NCI-H2196 treated with DMSO at 0.1 percent for 48 hours (cell line): ENCODE measurements around the gene ZSWIM5.
"Not testable (repeated sequence)": the region's sequence is repeated elsewhere in the genome, so short reads cannot be mapped to it uniquely, and the experiment has no call there.

Experiments
- DNase-seq: peaks from one replicate; lab custom pipeline; 2025; ENCODE audit not compliant: unreplicated experiment; lab: John Stamatoyannopoulos, UW

ZSWIM5 gene

GRCh38 chr1:45205910-45206721, at the start of gene ZSWIM5:
Gene ZSWIM5, minus strand, starts transcription at chr1:45206605. Its CDS starts 255 bp downstream, at chr1:45206350.
- peak; percentile 55 for DNase-seq

- DNase-seq: no peak
Measured at GRCh38 chr1:45254490-45254889, 48.1 kb upstream of the ZSWIM5 start.

- DNase-seq: no peak
Measured at GRCh38 chr1:45250544-45250943, 44.1 kb upstream of the ZSWIM5 start.

GRCh38 chr1:45248004-45248403, 41.6 kb upstream of the ZSWIM5 start:
- not testable (repeated sequence) for DNase-seq

GRCh38 chr1:45246760-45247159, 40.4 kb upstream of the ZSWIM5 start:
- no peak for DNase-seq

- not testable (repeated sequence) for DNase-seq
Measured at GRCh38 chr1:45246359-45246758, 40.0 kb upstream of the ZSWIM5 start.

GRCh38 chr1:45244660-45245059, 38.3 kb upstream of the ZSWIM5 start:
- no peak for DNase-seq

- DNase-seq: no peak
Measured at GRCh38 chr1:45243476-45244343, 37.3 kb upstream of the ZSWIM5 start.

GRCh38 chr1:45238846-45239245, 32.4 kb upstream of the ZSWIM5 start:
- no peak for DNase-seq

GRCh38 chr1:45236136-45236535, 29.7 kb upstream of the ZSWIM5 start:
- DNase-seq: no peak

GRCh38 chr1:45230537-45230936, 24.1 kb upstream of the ZSWIM5 start:
- no peak for DNase-seq

- no peak for DNase-seq
Measured at GRCh38 chr1:45225598-45225997, 19.2 kb upstream of the ZSWIM5 start.

- not testable (repeated sequence) for DNase-seq
Measured at GRCh38 chr1:45223710-45224109, 17.3 kb upstream of the ZSWIM5 start.

GRCh38 chr1:45221716-45222115, 15.3 kb upstream of the ZSWIM5 start:
- DNase-seq: no peak

- no peak for DNase-seq
Measured at GRCh38 chr1:45216861-45217260, 10.5 kb upstream of the ZSWIM5 start.

GRCh38 chr1:45216200-45216541, 9.8 kb upstream of the ZSWIM5 start:
- no peak for DNase-seq

- DNase-seq: no peak
Measured at GRCh38 chr1:45215485-45216199, 9.2 kb upstream of the ZSWIM5 start.

GRCh38 chr1:45213892-45214291, 7.5 kb upstream of the ZSWIM5 start:
- DNase-seq: no peak

- DNase-seq: no peak
Measured at GRCh38 chr1:45211076-45211475, 4.7 kb upstream of the ZSWIM5 start.

GRCh38 chr1:45206808-45207623, 611 bp upstream of the ZSWIM5 start:
- DNase-seq: no peak
